HG02970 (cell line): Measurements from ENCODE around the gene CLCA2.

Source experiments
- ATAC-seq: cut with Tn5 transposase; IDR thresholded peaks from one replicate; pipeline ENCODE4 v1.9.1; 2021; ENCODE audit warnings: mild to moderate bottlenecking, moderate library complexity, moderate number of reproducible peaks; ENCODE audit not compliant: unreplicated experiment, low FRiP score

The CLCA2 gene

GRCh38 chr1:86423473-86423872 lies 498 bp upstream of the CLCA2 start:
- no peak for ATAC-seq

DNA sequence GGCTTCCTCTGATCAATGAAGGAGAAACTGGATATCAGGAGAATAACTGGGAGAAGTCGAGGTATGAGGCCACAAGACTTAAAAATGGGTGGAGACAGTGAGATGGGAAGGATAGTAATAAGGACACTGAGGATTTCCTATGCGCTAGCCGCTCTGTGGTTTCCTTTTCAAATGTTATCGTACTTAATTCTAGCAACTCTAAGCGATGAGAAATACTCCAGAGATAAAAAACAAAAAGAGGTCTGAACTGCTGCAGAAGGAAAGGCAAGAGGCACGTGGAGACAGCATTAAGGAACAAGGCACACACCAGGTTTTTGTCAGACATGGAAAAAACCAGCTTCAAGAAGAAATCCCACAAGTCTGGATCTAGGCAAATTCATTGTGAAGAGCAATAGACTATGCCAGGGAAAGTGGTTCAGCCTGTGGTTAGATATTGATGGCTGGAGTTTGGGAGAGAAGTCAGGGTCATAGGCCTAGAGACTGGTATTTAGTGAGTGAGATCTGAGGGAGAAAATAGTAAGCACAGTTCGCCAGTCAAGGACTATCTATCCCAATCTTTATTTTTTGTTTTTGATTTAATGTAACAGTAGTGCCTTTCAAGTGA lies 5.3 kb downstream of the CLCA2 start:
- ATAC-seq, result no peak

- ATAC-seq, result no peak
These were observed 5.9 kb downstream of the CLCA2 start for GRCh38 chr1:86429835-86430234.

DNA sequence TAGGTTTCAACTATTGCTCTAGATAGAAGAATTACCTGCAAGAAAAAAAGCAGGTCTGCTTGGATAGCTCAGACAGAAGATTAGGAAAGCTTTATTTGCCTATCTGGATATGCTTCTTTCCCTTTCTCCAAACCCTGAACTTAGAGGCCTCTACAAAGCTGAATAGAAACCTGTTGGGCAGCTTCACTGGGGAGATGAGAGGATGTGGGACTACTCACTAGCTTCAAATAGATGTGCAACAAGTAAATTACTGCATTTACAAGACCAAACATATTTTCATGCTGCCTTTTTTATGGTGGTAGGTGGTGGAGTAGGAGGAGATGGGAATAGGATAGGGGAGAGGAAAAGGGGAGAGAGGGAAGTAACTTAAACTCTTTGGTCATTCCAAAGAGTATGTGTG lies 6.4 kb downstream of the CLCA2 start:
- no peak for ATAC-seq

- ATAC-seq, result no peak
These were observed 10.1 kb downstream of the CLCA2 start for GRCh38 chr1:86434059-86434458.

DNA sequence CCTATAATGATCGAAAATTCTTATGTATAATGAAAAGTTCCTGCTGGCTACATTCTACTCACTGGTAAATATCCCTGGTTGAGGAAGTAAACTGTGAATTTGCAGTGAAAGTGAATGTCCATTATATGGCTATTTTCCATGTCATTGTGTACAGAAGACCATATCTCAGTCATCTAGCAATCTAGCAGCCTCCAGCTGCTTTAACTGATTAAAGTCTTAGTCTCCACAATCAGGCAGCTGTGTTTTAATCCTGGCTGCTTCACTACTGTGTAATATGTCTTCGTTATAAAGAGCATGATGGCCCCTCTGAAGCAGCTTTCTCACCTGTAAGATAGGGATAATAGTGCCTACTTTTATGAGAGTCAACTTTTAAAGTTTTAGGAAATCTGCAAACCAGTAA lies 11.4 kb downstream of the CLCA2 start:
- ATAC-seq, result no peak

- no peak for ATAC-seq
These were observed 12.1 kb downstream of the CLCA2 start for GRCh38 chr1:86436041-86436440.

GRCh38 chr1:86441581-86441980 lies 17.6 kb downstream of the CLCA2 start:
- ATAC-seq, result no peak

GRCh38 chr1:86441997-86442396 lies 18.0 kb downstream of the CLCA2 start:
- ATAC-seq, result no peak

DNA sequence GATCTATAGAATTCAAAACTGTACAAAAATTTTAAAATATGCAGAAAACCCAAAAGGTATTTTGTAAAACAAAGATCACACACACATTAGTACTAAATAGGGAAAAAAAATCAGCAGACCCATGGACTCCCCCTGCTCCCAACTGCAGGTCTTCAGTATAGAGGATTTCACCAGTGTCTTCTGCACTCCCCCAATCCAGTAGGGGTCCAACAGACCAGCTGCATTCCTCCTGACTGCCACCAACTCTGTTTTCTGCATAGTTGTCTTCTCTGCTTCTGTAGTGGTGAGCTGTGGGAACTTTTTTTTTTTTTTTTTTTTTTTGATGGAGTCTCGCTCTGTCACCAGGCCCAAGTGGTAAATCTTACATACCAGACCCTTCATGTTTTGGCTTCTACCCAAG lies 21.9 kb downstream of the CLCA2 start:
- ATAC-seq, result no peak

GRCh38 chr1:86447198-86447790 lies 23.3 kb downstream of the CLCA2 start:
- ATAC-seq, result no peak

DNA sequence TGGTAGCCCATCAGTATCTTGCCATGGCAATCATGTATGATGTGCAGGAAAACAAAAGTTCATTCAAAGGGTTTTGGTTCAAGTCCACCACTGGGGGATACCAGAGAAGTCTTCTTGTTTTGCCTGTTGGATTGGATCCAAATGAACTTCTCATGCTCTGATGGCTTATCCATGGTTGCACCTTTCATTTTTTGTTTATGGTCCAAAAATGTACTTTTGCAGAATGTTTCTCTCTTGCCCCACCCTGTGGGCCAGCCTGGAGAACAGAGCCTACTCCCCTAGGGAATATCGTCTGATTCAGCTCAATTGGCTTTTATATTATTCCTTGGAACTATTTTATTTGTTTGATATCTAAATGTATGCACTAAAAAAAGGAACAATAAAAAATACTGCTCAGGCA lies 24.7 kb downstream of the CLCA2 start:
- no peak for ATAC-seq

DNA sequence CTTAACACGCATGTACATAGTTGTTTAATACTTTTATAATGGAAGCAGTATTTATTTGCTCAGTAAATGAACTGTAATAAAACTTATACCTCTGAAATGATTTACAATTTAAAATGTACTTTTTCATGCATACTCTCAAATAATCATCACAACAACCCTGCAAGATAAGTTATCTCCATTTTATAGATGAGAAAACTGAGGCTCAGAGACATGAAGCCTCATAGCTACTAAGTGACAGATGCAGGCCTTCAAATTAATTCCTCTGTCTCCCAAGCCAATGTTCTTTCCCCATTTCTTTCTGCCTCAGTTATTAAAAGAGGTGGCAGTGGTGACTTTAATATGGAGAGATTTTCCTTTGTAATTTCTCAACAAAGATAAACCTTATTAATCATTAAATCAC lies 25.1 kb downstream of the CLCA2 start:
- no peak for ATAC-seq

DNA sequence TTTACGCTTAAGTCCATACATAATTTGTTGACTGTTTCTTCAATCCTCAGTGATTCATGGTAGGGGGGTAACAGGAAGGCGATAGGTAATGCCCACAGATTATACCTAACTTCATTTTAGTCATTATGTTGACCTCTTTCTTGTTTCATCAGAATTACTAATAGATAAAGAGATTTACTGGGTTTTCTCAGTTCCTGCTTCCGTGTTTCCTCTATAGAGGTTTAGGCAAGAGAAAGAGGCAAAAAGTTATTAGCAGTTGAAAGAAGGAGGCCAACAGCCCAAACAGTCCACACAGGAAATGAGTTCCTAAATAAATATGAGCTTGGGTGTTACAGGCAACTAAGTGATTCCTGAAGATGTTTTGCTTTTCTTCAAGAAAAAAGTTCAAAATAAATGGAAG lies 26.9 kb downstream of the CLCA2 start:
- no peak for ATAC-seq

- no peak for ATAC-seq
These were observed 29.7 kb downstream of the CLCA2 start for GRCh38 chr1:86453664-86454063.

GRCh38 chr1:86455073-86455472 lies 31.1 kb downstream of the CLCA2 start:
- no peak for ATAC-seq

- no peak for ATAC-seq
These were observed 37.0 kb downstream of the CLCA2 start for GRCh38 chr1:86460998-86461397.

DNA sequence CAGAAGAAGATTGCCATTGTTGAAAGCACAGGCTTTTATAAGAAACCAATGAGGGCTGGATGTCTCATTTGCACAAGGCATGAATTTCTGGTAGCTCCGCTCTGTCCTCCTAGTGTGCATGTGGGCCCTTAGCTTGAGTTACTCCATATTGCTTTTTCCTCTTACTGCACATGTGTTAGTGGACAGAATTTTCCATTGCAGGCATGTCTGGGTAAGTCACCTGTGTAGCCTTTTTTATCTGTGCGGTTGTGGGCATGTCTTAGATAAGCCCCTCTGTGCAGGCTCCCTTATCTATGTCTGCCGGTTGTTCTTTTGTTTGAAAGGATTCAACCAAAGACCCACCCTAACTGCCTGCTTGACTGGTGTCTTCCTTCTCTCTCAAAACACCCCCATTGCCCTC lies 37.5 kb downstream of the CLCA2 start:
- ATAC-seq, result no peak

DNA sequence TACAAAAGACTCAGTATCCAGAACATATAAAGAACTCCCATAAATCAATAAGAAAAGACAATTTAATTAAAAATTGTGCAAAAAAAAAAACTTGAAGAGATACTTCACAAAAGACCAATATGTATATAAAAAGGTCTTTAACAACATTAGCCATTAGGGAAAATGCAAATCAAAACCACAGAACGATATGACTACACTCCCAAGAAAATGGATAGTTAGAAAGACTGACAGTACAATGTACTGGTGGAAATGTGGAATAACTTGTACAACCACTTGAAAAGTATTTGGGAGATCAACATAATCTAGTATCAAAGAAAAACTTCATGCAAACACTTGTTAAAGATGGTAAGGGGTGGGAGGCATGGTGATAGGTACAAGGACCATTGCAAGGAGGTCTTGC lies 40.8 kb downstream of the CLCA2 start:
- ATAC-seq, result no peak

- ATAC-seq, result no peak
These were observed 42.3 kb downstream of the CLCA2 start for GRCh38 chr1:86466109-86466844.

DNA sequence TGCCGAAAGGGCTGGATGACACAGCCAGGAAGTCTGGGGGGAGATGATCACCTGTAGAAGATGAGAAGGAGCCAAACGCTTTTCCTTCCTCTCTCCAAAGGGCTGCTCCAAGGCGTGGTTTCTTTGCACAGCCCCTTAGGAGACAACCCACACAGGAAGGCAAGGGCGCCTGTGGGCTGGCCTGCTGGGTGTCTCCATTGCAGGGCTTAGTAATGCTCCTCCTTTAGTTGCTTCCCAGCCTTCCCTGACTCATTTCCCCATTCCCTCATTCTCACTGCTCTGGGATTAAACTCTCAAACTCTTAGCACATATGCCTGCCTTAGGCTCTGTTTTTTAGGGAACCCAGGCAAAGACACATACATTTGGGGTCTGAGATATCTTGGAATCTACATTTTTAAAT lies 43.0 kb downstream of the CLCA2 start:
- no peak for ATAC-seq

DNA sequence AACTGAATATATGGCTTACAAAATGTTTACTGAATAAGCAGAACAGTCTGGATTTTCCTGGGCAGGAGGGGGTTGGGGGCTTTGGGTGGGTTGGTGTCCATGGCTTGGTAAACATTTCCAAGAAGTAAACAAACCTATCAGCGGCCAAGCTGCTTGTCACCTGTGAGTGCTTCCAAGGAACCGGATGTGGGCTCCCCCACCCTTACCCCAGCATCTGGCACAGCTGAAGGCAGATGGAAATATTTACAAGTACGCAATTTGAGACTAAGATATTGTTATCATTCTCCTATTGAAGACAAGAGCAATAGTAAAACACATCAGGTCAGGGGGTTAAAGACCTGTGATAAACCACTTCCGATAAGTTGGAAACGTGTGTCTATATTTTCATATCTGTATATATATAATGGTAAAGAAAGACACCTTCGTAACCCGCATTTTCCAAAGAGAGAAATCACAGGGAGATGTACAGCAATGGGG lies 44.6 kb downstream of the CLCA2 start, which contains the start of gene CLCA1:
Gene CLCA1, plus strand, starts transcription at position 427 of the 477 bp plus-strand sequence. Its CDS starts 45 bp downstream, at position 472.
- no peak for ATAC-seq
